GM12801 (cell line): ENCODE measurements around the gene REV1.

Source experiments
- TF ChIP-seq, protein P1 (sequence below): IDR thresholded peaks from one replicate; pipeline ENCODE4 v1.5.1; 2011; ENCODE audit warnings: control low read depth; ENCODE audit not compliant: insufficient read length; ENCODE audit errors: extremely low read depth

REV1 gene

GRCh38 chr2:99481941-99482340 is 7.9 kb downstream of the REV1 start:
- TF ChIP-seq, protein P1, sequence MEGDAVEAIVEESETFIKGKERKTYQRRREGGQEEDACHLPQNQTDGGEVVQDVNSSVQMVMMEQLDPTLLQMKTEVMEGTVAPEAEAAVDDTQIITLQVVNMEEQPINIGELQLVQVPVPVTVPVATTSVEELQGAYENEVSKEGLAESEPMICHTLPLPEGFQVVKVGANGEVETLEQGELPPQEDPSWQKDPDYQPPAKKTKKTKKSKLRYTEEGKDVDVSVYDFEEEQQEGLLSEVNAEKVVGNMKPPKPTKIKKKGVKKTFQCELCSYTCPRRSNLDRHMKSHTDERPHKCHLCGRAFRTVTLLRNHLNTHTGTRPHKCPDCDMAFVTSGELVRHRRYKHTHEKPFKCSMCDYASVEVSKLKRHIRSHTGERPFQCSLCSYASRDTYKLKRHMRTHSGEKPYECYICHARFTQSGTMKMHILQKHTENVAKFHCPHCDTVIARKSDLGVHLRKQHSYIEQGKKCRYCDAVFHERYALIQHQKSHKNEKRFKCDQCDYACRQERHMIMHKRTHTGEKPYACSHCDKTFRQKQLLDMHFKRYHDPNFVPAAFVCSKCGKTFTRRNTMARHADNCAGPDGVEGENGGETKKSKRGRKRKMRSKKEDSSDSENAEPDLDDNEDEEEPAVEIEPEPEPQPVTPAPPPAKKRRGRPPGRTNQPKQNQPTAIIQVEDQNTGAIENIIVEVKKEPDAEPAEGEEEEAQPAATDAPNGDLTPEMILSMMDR: no peak

GRCh38 chr2:99481527-99481926 is 8.3 kb downstream of the REV1 start:
- TF ChIP-seq, protein P1: no peak

DNA sequence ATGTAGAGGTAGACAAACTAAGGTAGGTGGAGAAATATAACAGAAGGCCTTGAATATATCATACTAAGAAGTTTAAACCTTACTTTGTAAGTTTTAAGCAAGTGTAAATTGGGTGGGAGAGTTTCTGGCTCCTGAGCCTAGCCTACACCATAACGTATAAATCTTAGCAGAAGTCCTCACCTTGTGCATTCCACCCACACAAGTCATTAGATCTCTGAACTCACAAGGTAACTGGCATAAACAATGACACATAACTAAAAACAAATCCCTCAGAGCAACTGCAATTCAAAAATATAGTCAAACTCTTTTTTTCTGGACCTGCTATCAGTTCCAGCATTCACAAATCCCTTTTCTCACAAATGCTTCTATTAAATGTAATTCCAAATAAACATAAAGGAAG is 9.4 kb downstream of the REV1 start:
- TF ChIP-seq, protein P1: no peak

GRCh38 chr2:99478632-99479031 is 11.2 kb downstream of the REV1 start:
- TF ChIP-seq, protein P1: no peak

GRCh38 chr2:99477054-99477453 is 12.8 kb downstream of the REV1 start:
- TF ChIP-seq, protein P1: no peak

GRCh38 chr2:99476629-99477028 is 13.2 kb downstream of the REV1 start:
- TF ChIP-seq, protein P1: no peak

DNA sequence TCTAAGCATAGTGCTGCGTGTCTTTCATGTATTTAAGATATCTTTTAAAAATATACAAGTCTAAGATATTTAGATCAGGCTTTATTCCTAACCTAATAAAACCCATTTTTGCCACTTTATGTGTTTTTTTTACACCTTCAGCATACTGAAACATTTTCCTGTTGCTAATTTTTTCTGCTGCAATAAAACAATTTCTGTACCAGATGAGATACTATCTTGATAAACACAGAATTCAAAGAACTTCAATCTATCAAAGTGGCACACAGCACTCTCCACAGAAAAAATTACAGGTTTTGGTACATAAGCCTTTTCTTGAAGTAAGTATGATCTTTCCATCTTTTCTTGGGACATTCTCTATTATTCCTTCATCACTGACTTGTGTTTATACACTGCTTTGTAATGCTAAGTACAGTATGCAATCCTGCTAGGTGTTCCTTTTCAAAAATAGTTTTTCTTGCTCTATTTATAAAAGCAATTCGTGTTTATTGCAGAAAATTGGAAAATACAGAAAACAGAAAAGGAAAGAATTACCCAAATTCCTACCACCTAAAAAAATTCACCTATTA is 16.2 kb downstream of the REV1 start:
- TF ChIP-seq, protein P1: no peak
